ENCODE results near the gene NADSYN1.

The NADSYN1 gene

GRCh38 chr11:71474141-71474770, 21.3 kb downstream of the NADSYN1 start:
- no peak for DNase-seq (ENCODE audit: low read depth, low spot score)

- DNase-seq (ENCODE audit: low read depth, low spot score) = no peak
Observed at GRCh38 chr11:71474771-71475483, 21.9 kb downstream of the NADSYN1 start.

GRCh38 chr11:71476031-71476430, 23.0 kb downstream of the NADSYN1 start:
- DNase-seq (ENCODE audit: low read depth, low spot score) = no peak

- DNase-seq (ENCODE audit: low read depth, low spot score) = no peak
Observed at GRCh38 chr11:71476926-71477640, 24.1 kb downstream of the NADSYN1 start.

- peak; percentile 33 for DNase-seq (ENCODE audit: low read depth, low spot score)
Observed at GRCh38 chr11:71477641-71478527, 24.9 kb downstream of the NADSYN1 start.

GRCh38 chr11:71478528-71478840, 25.5 kb downstream of the NADSYN1 start:
- DNase-seq (ENCODE audit: low read depth, low spot score) = no peak

GRCh38 chr11:71481101-71481960, 28.3 kb downstream of the NADSYN1 start:
- DNase-seq (ENCODE audit: low read depth, low spot score) = no peak

- no peak for DNase-seq (ENCODE audit: low read depth, low spot score)
Observed at GRCh38 chr11:71482216-71482615, 29.2 kb downstream of the NADSYN1 start.

- DNase-seq (ENCODE audit: low read depth, low spot score) = no peak
Observed at GRCh38 chr11:71482746-71483364, 29.9 kb downstream of the NADSYN1 start.

GRCh38 chr11:71483692-71484091, 30.7 kb downstream of the NADSYN1 start:
- DNase-seq (ENCODE audit: low read depth, low spot score) = no peak

GRCh38 chr11:71484248-71485062, 31.5 kb downstream of the NADSYN1 start:
- no peak for DNase-seq (ENCODE audit: low read depth, low spot score)

- no peak for DNase-seq (ENCODE audit: low read depth, low spot score)
Observed at GRCh38 chr11:71485063-71485399, 32.0 kb downstream of the NADSYN1 start.

GRCh38 chr11:71485466-71485865, 32.5 kb downstream of the NADSYN1 start:
- no peak for DNase-seq (ENCODE audit: low read depth, low spot score)

GRCh38 chr11:71486320-71486719, 33.3 kb downstream of the NADSYN1 start:
- DNase-seq (ENCODE audit: low read depth, low spot score) = no peak

- DNase-seq (ENCODE audit: low read depth, low spot score) = no peak
Observed at GRCh38 chr11:71488681-71489270, 35.8 kb downstream of the NADSYN1 start.

- no peak for DNase-seq (ENCODE audit: low read depth, low spot score)
Observed at GRCh38 chr11:71489311-71490043, 36.5 kb downstream of the NADSYN1 start.

- DNase-seq (ENCODE audit: low read depth, low spot score) = no peak
Observed at GRCh38 chr11:71490044-71490730, 37.2 kb downstream of the NADSYN1 start.

All from iPS DF 19.7 (cell line).